GM12874 (cell line): ENCODE data around the gene SELENOP.

ENCODE experiments used
- CTCF ChIP-seq: IDR thresholded peaks from 2 replicates; pipeline ENCODE4 v1.5.1; 2011; ENCODE audit warnings: low read depth, mild to moderate bottlenecking, control low read depth, low read length, moderate library complexity; ENCODE audit not compliant: insufficient read depth

The SELENOP gene

GRCh38 chr5:42824347-42824976, 12.8 kb upstream of the SELENOP start:
- TF ChIP-seq CTCF: no peak

- TF ChIP-seq CTCF: no peak
Measured at GRCh38 chr5:42822548-42822947, 10.9 kb upstream of the SELENOP start.

- no peak for TF ChIP-seq CTCF
Measured at GRCh38 chr5:42819745-42820144, 8.1 kb upstream of the SELENOP start.

GRCh38 chr5:42813533-42813932, 1.8 kb upstream of the SELENOP start:
- no peak for TF ChIP-seq CTCF

GRCh38 chr5:42812620-42813019, 928 bp upstream of the SELENOP start:
- TF ChIP-seq CTCF: no peak

- TF ChIP-seq CTCF: no peak
Measured at GRCh38 chr5:42810834-42811590, 680 bp downstream of the SELENOP start.

- no peak for TF ChIP-seq CTCF
Measured at GRCh38 chr5:42808888-42809611, 2.6 kb downstream of the SELENOP start.
